A673 (cell line): ENCODE data around the gene ETFA.

Experiments
- CTCF ChIP-seq: fragments of 300-800, 200-600 bp; sonication (generic); conservative IDR thresholded peaks from 2 replicates; pipeline ENCODE4 v1.5.1; 2017; ENCODE audit warnings: low read depth, mild to moderate bottlenecking, antibody characterized with exemption, low read length, moderate library complexity, mixed read lengths
- EZH2 ChIP-seq: fragments of 200-600 bp; sonication (generic); IDR thresholded peaks from 2 replicates; pipeline ENCODE4 v1.6.1; 2017; ENCODE audit warnings: borderline replicate concordance, low read depth, mild to moderate bottlenecking, mixed read lengths, antibody characterized with exemption, low read length; ENCODE audit not compliant: poor library complexity, severe bottlenecking

- TF ChIP-seq CTCF: no peak
- no peak for TF ChIP-seq EZH2
These were observed 17.7 kb upstream of the ETFA start for GRCh38 chr15:76328958-76329357.
